Loucy (cell line): ENCODE results near the gene GJB3.

Experiments used
- H2AFZ ChIP-seq: fragments of 200-600 bp; sonication (generic); 2 replicates; pipeline ENCODE4 v1.6.0; 2016; ENCODE audit warnings: antibody characterized with exemption, mild to moderate bottlenecking, low read length, moderate library complexity
- H3F3A ChIP-seq: fragments of 200-600 bp; 2 replicates; pipeline ENCODE4 v1.6.0; 2016; ENCODE audit warnings: antibody characterized with exemption, low read depth, mild to moderate bottlenecking
- H3K27me3 ChIP-seq: fragments of 200-600 bp; sonication (generic); 2 replicates; pipeline ENCODE4 v1.6.1; 2014; ENCODE audit warnings: low read length, mild to moderate bottlenecking; ENCODE audit not compliant: insufficient read depth, poor library complexity, severe bottlenecking
- H3K36me3 ChIP-seq: fragments of 200-600 bp; sonication (generic); 2 replicates; pipeline ENCODE4 v1.6.1; 2016; ENCODE audit warnings: low read length; ENCODE audit not compliant: insufficient read depth
- H3K4me1 ChIP-seq: fragments of 200-600 bp; sonication (generic); 2 replicates; pipeline ENCODE4 v1.5.1; 2014; ENCODE audit warnings: low read length, mild to moderate bottlenecking; ENCODE audit not compliant: insufficient read depth, poor library complexity, severe bottlenecking
- H3K4me2 ChIP-seq: fragments of 200-600 bp; sonication (generic); 2 replicates; pipeline ENCODE4 v1.6.0; 2014; ENCODE audit warnings: antibody characterized with exemption, low read length, low read depth, mild to moderate bottlenecking; ENCODE audit not compliant: poor library complexity, severe bottlenecking
- H3K4me3 ChIP-seq: fragments of 200-600 bp; sonication (generic); 2 replicates; pipeline ENCODE4 v1.5.1; 2014; ENCODE audit warnings: low read length, mild to moderate bottlenecking, mixed read lengths; ENCODE audit not compliant: poor library complexity, severe bottlenecking
- H3K79me2 ChIP-seq: fragments of 200-600 bp; sonication (generic); 2 replicates; pipeline ENCODE4 v1.6.1; 2014; ENCODE audit warnings: low read length; ENCODE audit not compliant: insufficient read depth
- H3K9ac ChIP-seq: fragments of 200-600 bp; sonication (generic); 2 replicates; pipeline ENCODE4 v1.6.0; 2014; ENCODE audit warnings: mild to moderate bottlenecking, low read depth, low read length, moderate library complexity; ENCODE audit not compliant: poor library complexity, severe bottlenecking
- H3K9me2 ChIP-seq: fragments of 200-600 bp; sonication (generic); replicated peaks from 2 replicates; pipeline ENCODE4 v1.6.1; 2016; ENCODE audit warnings: low read depth, low read length, mixed read lengths
- H3K9me3 ChIP-seq: fragments of 200-600 bp; sonication (generic); 2 replicates; pipeline ENCODE4 v1.6.1; 2014; ENCODE audit warnings: mild to moderate bottlenecking, antibody characterized with exemption, low read length, low read depth; ENCODE audit not compliant: insufficient read depth
- H4K20me1 ChIP-seq: fragments of 200-600 bp; sonication (generic); 2 replicates; pipeline ENCODE4 v1.6.0; 2014; ENCODE audit warnings: antibody characterized with exemption, low read length, mild to moderate bottlenecking; ENCODE audit not compliant: insufficient read depth, poor library complexity, severe bottlenecking
- CTCF ChIP-seq: fragments of 200-600 bp; sonication (generic); conservative IDR thresholded peaks from 2 replicates; pipeline ENCODE4 v1.5.1; 2014; ENCODE audit warnings: mild to moderate bottlenecking, antibody characterized with exemption, low read length
- EZH2phosphoT487 ChIP-seq: fragments of 200-600 bp; IDR thresholded peaks from 2 replicates; pipeline ENCODE4 v1.6.1; 2018; ENCODE audit warnings: antibody characterized with exemption, mild to moderate bottlenecking, moderate library complexity, borderline replicate concordance

The GJB3 gene

GRCh38 chr1:34822202-34822601 lies 41.2 kb downstream of the GJB3 start:
- Histone ChIP-seq H3K4me2 (no peak overlapping the region), H3K9me2 (no peaks in the 10 kb centered on the region), H3K36me3 (no peaks in the 10 kb centered on the region), H4K20me1 (no peaks in the 10 kb centered on the region), H3K4me1 (no peaks in the 10 kb centered on the region), H3K4me3 (no peak overlapping the region), H3K9me3 (no peaks in the 10 kb centered on the region), H2AFZ (no peak overlapping the region), H3F3A (no peaks in the 10 kb centered on the region), H3K79me2 (no peaks in the 10 kb centered on the region), H3K27me3 (no peaks in the 10 kb centered on the region), H3K9ac (no peak overlapping the region)
- TF ChIP-seq CTCF, result no peak
- no peak for TF ChIP-seq EZH2phosphoT487

GRCh38 chr1:34824817-34825454 lies 43.9 kb downstream of the GJB3 start:
- H3K9me2 ChIP-seq, result no peaks in the 10 kb centered on the region
- no peak overlapping the region for H3K4me3 ChIP-seq
- no peak overlapping the region for H2AFZ ChIP-seq
- no peaks in the 10 kb centered on the region for H3K36me3 ChIP-seq
- H3K4me1 ChIP-seq, result no peaks in the 10 kb centered on the region
- no peak overlapping the region for H3K4me2 ChIP-seq
- no peaks in the 10 kb centered on the region for H3K79me2 ChIP-seq
- TF ChIP-seq CTCF, result no peak
- no peak overlapping the region for H3K9ac ChIP-seq
- H3K9me3 ChIP-seq, result no peaks in the 10 kb centered on the region
- no peaks in the 10 kb centered on the region for H4K20me1 ChIP-seq
- no peaks in the 10 kb centered on the region for H3F3A ChIP-seq
- H3K27me3 ChIP-seq, result no peaks in the 10 kb centered on the region

- H3K4me2 ChIP-seq, result no peak overlapping the region
- no peak overlapping the region for H3K9ac ChIP-seq
- H3K9me2 ChIP-seq, result no peaks in the 10 kb centered on the region
Measured at GRCh38 chr1:34825455-34826091, 44.6 kb downstream of the GJB3 start.

More at GRCh38 chr1:34825455-34826091, 44.6 kb downstream of the GJB3 start:
- H2AFZ ChIP-seq, result no peak overlapping the region
- H3K27me3 ChIP-seq, result no peaks in the 10 kb centered on the region
- no peaks in the 10 kb centered on the region for H3F3A ChIP-seq
- no peak for TF ChIP-seq EZH2phosphoT487
- TF ChIP-seq CTCF, result no peak
- no peak overlapping the region for H3K4me3 ChIP-seq
- no peaks in the 10 kb centered on the region for H4K20me1 ChIP-seq
- no peaks in the 10 kb centered on the region for H3K4me1 ChIP-seq
- H3K9me3 ChIP-seq, result no peaks in the 10 kb centered on the region
- H3K79me2 ChIP-seq, result no peaks in the 10 kb centered on the region
- H3K36me3 ChIP-seq, result no peaks in the 10 kb centered on the region
